HG03457 (cell line): Measurements from ENCODE around the gene HNRNPL.
"Not testable (repeated sequence)": the region's sequence is repeated elsewhere in the genome, so short reads cannot be mapped to it uniquely, and the experiment has no call there.

Source experiments
- ATAC-seq: cut with Tn5 transposase; IDR thresholded peaks from one replicate; pipeline ENCODE4 v1.9.1; 2021; ENCODE audit warnings: moderate number of reproducible peaks; ENCODE audit not compliant: unreplicated experiment

Gene HNRNPL

DNA sequence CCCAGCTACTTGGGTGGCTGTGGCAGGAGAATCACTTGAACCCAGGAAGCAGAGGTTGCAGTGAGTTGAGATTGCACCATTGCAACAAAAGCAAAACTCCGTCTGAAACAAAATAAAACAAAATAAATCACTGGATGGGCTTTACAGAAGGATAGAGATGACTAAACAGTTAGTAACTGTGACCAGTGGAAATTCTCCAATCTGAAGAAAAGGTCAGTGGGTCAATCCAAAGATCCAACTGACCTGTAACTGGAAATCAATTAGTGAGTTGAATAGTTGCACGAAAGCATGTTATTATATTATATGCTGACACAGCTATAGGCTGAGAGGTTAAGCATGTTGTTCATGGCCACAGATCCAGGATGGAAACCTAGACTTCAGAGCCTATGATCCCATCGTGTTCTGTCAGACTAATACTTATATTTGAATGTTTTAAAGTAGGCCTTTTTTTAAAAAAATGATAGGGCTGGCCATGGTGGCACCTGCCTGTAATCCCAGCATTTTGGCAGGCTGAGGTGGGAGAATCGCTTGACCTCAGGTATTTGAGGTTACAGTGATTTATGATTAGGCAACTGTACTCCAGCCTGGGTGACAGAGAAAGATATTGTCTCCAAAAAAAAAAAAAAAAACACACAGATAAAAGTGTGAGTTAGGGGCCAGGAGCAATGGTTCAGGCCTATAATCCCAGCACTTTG lies 19.6 kb downstream of the HNRNPL start:
- ATAC-seq: no peak

DNA sequence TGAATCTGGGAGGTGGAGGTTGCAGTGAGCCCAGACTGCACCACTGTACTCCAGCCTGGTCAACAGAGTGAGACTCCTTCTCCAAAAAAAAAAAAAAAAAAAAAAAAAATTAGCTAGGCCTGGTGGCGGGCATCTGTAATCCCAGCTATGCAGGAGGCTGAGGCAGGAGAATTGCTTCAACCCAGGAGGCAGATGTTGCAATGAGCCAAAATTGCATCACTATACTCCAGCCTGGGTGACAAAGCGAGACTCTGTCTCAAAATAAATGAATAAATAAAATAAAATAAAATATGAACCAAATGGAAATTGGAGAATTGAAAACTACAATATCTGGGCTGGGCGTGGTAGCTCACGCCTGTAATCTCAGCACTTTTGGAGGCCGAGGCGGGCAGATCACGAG lies 20.6 kb downstream of the HNRNPL start:
- ATAC-seq: not testable (repeated sequence)

DNA sequence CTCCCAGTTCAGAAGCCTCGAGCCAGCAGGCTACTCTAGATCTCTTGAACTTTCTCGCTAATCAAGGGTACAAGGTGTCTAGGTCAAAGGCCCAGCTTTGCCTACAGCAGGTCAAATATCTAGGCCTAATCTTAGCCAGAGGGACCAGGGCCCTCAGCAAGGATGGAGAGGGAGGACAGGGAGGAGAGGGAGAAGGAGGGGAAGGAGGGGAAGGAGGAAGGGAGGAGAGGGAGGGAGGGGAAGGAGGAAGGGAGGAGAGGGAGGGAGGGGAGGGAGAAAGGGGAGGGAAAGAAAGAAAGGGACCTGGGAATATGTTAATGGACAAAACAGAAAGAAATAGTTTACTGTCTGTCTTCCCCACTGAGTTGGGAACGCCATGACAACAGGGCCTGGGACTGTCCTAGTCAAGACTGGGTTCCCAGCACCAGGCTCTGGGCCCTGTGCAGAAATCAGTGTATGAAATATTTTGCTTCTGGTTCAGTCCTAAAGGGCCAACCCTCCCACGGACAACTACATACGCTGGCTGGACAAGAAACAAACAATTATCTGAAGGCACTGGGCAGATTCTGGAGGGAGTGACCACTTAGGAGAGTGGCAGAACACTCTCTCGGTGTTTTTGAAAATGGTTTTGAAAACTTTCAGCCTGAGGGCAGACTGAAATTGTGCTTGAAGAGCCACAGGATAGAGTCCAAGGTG lies 22.8 kb downstream of the HNRNPL start:
- ATAC-seq: no peak

DNA sequence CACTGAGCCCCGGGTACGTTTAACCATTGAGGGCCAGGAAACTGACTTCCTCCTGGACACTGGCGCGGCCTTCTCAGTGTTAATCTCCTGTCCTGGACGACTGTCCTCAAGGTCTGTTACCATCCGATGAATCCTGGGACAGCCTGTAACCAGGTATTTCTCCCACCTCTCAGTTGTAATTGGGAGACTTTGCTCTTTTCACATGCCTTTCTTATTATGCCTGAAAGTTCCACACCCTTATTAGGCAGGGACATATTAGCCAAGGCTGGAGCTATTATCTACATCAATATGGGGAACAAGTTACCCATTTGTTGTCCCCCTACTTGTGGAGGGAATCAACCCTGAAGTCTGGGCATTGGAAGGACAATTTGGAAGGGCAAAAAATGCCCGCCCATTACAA lies 23.9 kb downstream of the HNRNPL start:
- ATAC-seq: not testable (repeated sequence)

DNA sequence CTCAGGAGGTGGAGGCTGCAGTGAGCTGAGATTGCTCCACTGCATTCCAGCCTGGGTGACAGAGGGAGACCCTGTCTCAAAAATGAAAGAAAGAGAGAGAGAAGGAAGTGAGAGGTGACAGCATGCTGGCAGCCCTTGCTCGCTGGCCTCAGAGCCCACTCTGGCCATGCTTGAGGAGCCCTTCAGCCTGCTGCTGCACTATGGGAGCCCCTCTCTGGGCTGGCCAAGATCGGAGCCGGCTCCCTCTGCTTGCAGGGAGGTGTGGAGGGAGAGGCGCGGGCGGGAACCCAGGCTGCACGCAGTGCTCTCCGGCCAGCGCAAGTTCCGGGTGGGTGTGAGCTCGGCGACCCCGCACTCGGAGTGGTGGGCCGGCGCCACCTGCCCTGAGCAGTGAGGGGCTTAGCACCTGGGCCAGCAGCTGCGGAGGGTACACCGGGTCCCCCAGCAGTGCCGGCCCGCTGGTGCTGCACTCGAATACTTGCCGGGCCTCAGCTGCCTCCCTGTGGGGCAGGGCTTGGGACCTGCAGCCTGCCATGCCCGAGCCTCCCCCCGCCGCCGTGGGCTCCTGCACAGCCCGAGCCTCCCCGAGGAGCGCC lies 28.5 kb downstream of the HNRNPL start:
- not testable (repeated sequence) for ATAC-seq

DNA sequence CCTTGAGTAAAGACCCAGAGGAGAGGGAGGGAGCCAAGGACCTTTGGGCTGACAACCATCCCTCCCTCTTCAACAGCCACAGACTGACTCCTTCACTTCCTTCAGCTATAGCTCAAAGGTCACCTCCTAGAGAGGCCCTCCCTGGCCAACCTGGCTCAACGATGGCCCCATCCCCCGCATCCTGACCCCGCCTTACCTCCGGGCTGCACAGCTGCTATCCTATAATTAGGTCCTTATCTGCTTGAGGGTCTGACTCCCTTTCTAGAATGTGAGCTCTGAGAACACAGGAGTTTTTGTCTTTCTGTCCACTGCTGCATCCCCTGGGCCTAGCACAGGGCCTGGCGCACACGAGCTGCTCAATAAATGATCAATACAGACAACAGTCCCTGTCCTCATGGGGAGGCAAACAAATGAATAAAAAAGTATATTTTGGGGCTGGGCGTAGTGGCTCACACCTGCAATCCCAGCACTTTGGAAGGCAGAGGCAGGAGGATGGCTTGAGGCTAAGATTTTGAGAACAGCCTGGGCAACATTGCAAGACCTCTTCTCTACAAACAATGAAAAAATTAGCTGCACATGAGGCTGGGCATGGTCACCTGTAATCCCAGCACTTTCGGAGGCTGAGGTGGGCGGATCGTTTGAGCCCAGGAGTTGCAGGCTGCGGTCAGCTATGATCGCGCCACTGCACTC lies 30.4 kb downstream of the HNRNPL start:
- no peak for ATAC-seq

DNA sequence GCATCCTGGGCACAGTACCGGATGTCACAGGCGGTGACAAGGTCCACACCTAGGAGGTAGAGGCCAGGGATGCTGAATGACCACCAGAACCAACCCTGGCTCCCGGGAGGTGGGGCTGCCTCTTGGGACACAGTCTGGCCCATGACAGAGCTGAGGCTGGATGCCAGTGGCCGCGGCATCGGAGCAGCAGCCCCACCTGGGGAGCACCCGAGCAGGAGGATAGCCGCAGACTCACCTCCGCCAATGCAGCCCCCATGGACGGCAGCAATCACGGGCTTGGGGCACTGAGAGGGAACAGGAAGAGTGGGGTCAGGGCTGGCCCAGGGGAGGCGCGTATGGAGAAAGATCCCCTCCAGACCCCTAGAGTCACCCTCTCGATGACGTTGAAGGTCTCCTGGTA lies 32.7 kb downstream of the HNRNPL start:
- no peak for ATAC-seq

DNA sequence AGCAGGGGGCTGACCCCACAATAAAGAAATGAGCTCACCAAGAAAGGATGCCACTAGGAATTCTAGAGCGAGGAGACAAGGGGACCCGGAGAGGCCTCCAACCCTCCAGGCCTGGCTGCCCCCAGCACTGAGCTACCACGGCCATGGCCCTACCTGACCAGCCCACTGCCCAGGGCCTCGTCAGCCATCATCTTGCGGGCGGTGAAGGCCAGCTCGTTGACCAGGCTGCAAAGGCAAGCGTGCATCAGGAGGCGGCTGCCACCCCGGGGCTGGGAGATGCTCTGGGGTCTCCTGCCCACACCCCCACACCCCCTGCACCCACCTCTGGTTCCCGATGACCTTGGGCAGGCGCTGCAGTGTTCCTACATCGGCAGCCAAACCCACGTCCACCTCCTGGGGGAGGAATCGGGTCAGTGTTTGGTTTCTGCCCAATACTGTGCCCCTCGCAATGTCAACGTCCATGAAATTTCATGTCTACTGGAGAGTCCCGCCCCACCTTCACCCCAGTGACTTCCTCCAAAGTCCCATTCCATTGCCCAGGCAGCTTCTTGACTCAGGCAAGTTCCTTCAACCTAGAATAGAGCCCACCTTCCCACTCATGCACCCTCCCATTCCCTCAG lies 33.5 kb downstream of the HNRNPL start:
- no peak for ATAC-seq

DNA sequence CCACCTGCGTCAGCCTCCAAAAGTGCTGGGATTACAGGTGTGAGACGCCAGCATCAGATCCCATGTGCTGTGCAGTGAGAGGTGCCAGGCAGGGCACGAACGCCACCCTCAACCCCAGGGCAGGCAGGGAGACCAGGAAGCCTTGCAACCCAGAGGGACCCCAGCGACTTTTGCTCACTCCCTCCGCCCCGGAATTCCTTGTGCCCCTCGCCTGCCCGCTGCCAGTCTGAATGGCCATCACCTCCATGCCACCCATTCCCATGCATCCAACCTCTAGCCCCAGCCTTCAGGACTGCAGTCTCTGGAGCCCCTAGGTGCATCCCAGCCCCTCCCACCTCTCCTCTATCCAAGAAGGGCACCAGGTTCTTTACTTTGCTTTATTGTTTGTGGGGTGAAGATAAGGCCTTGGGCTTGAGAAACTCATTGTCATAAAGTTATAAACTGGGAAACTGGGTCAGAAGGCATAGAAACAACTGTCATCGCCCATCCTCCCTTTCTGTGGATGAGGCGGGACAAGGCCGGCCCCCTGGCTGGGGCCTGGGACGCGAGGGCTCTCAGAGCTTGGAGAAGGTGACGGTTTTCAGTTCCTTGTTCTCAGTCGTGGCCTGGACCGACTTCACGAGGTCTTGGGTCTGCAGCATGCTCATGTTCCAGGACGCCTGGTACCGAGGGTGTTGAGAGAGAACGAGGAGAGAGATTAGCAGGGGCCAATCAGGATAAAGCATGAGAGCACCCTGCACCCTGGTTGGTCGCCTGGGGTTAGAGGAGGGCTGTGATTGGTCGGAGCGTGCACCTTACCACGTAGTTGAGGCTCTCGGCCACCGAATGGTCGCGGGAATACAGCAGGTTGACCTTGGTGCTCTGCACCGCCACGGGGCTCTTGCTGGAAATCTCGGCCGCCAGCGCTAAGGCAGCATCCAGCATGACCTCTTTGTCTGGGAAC lies 34.5 kb downstream of the HNRNPL start:
- ATAC-seq: no peak

DNA sequence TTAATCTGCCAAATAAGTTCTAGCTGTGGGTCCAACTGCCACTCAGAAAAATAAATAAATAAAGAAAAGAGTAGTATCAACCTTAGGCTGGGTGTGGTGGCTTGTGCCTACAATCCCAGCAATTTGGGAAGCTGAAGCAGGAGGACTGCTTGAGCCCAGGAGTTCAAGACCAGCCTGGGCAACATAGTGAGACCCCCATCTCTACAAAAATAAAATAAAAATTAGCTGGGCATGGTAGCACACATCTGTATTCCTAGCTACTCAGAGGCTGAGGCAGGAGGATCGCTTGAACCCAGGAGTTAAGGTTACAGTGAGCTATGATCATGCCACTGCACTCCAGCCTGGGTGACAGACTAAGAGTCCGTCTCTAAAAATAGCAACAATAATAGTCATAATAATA lies 35.9 kb downstream of the HNRNPL start:
- ATAC-seq: not testable (repeated sequence)

DNA sequence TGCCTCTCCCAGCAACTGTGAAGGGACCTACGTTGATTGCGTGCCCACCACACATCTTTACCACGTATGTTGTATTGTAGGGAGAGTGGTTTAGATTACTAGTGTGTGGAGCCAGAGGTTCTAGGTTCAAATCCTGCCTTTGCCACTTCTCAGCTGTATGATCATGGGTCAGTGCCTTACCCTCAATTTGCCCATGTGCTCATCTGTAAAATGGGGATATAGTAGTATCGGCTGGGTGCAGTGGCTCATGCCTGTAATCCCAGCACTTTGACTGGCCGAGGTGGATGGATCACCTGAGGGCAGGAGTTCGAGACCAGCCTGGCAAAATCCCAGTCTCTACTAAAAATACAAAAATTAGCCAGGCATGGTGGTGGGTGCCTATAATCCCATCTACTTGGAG lies 36.5 kb downstream of the HNRNPL start:
- no peak for ATAC-seq

DNA sequence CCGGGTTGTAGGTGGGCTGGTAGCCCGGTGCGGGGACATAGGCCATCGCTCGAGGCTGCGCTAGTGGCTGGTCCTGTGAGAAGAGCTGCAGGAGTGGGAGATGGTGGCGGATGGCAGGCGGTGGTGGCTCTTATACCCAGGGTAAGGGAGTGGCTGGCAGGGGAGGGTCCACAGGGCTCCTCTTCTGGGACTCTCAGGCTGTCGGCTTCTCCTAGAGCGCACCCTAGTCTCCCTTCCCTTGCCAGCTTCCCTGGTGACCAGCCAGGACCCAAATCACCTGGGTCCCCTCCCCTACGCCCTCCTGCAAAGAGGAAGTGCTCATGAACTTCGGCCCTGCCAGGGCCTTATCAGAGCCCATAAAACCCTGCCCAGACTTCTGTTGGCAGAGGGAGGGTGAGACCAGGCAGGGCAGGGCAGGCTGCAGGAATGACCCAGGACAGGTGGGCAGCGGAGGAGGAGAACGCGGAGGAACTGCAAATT lies 36.9 kb downstream of the HNRNPL start, which contains the start of gene LGALS4:
LGALS4 (minus strand) TSS at position 105 of the 480 bp plus-strand sequence; CDS start at position 46, 59 bp downstream.
- ATAC-seq: no peak

DNA sequence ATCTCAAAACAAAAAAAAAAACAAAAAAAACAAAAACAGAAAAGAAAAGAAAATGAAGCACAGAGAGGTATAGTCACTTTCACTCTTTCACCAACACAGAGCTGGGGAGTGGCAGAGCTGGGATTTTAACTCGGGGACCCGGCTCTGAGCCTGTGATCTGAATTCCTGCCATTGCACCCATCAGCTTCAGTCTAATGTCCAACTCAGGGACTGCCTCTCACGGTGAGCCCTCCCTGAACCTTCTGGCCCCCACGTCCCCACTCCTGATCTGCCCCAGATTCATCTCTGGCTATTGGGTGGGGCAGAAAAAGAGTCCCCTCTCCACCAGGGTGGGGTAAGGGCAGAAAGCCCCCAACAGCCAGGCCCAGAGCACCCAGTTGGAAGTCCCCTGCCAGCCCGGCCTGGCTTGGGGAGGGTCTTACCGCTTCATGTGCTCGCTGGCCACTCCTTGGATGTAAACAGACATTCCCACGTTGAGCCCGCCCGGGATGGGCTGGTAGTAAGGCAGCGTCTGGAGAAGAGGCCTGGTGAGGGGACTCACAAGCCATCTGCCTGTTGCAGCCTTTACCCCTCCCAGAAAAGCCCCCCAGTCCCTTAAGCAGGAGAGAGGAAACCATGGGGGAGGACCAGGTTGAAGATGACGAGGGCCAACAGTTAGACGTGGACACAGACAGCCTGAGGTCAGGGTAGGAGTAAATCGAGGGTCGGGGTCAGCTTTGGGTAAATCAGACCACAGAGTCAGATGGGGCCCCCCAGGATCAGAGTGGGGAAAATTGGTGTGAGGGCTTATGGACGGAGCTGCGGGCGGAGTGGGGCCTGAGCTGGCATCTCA lies 37.6 kb downstream of the HNRNPL start:
- ATAC-seq: no peak

DNA sequence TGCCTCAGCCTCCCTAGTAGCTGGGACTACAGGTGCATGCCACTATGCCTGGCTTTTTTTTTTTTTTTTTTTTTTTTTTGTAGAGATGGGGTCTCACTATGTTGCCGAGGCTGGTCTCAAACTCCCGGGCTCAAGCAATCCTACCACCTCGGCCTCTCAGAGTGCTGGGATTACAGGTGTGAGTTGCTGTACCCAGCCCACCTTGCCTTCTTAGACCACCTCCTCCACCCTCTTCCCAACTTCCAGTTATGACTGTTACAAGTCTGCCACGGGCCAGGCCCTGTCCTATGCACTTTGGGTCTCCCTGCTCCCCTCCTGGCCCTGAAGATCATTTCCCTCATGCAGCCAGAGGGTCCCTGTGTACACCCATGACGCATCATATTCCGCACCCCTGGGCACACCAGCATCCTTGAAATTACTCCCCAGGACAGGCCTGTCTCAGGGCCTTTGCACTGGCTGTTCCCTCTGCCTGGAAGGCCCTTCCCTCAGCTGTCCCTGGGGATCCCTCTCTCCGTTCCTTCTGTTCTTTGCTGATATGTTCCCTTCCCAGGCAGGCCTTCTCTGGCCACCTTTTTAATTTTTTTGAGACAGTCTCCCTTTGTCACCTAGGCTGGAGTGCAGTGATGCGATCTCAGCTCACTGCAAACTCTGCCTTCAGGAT lies 40.1 kb downstream of the HNRNPL start:
- ATAC-seq: no peak

DNA sequence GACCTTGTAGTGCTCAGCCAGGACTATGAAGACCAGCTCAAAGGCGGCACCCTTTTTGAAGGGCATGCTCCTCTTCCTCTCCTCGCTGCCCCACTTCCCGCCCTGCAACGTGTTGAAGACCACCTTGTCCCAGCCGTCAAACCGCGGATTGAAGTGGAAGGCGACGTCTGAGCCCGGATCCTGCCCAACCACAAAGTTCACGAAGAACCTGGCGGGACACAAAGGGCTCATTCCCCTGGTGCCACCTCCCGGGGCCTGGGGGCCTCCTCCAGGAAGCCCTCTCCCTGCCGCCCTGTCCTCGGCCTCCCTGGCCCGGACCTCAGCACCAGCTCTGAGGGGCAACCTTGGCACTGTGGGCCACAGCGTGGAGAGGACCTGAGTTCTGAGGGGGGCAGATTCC lies 41.0 kb downstream of the HNRNPL start:
- ATAC-seq: no peak

DNA sequence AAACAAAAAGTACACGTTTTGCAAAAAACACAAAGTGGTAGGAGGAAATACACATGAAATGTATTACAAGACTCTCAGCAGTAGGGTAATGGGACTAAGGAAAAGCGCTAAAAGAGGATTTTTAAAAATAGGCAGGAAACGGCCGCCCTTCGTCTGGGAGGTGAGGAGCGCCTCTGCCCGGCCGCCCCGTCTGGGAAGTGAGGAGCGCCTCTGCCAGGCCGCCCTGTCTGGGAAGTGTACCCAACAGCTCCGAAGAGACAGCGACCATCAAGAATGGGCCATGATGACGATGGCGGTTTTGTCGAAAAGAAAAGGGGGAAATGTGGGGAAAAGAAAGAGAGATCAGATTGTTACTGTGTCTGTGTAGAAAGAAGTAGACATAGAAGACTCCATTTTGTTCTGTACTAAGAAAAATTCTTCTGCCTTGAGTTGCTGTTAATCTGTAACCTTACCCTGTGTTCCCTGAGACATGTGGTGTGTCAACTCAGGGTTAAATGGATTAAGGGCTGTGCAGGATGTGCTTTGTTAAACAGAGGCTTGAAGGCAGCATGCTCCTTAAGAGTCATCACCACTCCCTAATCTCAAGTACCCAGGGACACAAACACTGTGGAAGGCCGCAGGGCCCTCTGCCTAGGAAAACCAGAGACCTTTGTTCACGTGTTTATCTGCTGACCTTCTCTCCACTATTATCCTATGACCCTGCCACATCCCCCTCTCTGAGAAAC lies 42.2 kb downstream of the HNRNPL start:
- ATAC-seq: not testable (repeated sequence)

DNA sequence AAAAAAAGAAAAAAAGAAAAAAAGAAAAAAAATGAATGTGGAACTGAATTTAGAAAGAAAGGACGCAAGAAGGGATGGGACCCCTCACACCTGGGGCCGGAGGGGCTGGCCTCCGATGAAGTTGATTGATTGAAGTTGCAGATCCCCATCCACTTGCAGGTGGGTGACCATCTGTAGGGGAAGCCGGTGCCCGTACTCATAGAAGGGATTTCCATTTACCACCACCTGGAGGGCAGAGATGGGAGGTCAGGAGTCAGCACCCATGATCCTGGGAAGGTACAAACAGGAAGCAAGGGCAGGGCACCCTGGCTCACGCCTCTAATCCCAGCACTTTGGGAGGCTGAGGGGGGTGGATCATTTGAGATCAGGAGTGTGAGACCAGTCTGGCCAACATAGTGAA lies 43.4 kb downstream of the HNRNPL start:
- ATAC-seq: no peak

DNA sequence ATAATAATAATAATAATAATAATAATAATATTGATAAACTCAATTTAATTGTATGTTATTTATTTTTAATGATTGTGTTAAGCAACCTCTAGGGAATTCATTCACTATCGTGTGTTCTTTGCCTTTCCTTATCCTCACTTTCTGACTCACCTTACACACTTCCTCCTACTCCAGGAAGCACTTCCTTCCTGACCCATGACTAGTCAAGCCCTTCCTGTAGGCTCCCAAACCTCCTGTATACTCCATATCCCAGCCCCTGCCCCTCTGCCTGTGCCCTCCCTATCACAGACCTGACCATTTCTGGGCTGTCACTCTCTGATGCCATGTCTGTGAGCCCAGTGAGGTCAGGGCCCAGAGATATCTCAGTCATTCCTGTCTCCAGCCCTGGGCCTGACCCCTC lies 44.6 kb downstream of the HNRNPL start:
- no peak for ATAC-seq
